Lower leg skin (tissue), 3 donors: ENCODE results near the gene METRNL.

Experiments used
- POLR2A ChIP-seq, 2 donors: fragments of 450-650 bp; IDR thresholded peaks; one replicate each; pipeline ENCODE4 v1.6.1; 2016 to 2017; ENCODE audit warnings: antibody characterized with exemption in 2 of 2, mild to moderate bottlenecking in 1 of 2, moderate library complexity in 1 of 2
- TF ChIP-seq, protein P1 (sequence below), 3 donors: fragments of 450-650 bp; IDR thresholded peaks; one replicate each; pipeline ENCODE4 v1.5.1; 2016; ENCODE audit warnings: antibody characterized with exemption in 3 of 3, mild to moderate bottlenecking in 3 of 3, moderate library complexity in 2 of 3

DNA sequence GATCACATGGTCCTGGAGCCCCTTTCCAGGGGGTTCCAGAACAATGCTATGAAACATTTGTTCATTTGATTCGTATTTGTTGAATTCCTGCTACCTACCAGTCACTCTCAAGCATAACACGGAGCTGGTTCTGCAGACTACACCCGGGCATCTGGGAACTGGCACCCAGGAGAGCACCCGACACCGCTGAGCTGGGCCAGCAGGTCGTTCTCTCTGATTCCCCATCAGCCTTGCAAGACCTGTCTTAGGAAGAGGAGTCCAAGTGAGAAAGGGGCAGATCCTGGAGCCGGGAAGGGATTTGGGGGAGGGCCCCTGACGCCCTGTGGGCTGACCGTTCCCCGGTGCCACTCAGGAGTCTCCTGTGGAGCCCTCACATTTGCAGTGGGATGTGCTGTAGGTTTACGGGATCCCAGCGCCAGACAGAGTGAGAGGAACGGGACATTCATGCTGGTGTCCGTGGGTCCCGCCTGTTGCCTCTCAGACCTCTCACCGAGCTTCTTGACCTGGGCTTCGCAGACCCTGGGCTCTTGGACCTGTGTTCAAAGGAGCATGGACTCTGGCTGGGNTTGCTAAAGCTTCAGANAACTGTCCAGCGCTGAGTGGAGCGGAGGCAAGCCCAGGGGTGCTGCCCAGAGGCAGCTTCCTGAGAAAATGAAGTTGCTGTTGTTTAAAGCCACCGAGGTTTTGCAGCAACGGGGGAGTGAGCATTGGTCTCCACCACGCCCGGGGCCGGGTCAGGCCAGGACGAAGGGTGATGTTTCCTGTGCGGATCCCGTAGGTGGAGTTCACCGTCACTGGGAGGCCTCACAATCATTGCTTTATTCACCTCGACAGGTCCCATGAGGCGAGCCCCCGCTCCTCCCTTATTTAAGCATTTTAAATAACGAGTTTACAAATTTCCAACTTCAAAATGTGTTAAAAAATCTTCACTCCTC is 49.2 kb downstream of the METRNL start:
- TF ChIP-seq, protein P1, sequence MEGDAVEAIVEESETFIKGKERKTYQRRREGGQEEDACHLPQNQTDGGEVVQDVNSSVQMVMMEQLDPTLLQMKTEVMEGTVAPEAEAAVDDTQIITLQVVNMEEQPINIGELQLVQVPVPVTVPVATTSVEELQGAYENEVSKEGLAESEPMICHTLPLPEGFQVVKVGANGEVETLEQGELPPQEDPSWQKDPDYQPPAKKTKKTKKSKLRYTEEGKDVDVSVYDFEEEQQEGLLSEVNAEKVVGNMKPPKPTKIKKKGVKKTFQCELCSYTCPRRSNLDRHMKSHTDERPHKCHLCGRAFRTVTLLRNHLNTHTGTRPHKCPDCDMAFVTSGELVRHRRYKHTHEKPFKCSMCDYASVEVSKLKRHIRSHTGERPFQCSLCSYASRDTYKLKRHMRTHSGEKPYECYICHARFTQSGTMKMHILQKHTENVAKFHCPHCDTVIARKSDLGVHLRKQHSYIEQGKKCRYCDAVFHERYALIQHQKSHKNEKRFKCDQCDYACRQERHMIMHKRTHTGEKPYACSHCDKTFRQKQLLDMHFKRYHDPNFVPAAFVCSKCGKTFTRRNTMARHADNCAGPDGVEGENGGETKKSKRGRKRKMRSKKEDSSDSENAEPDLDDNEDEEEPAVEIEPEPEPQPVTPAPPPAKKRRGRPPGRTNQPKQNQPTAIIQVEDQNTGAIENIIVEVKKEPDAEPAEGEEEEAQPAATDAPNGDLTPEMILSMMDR (IDR thresholded peaks at IDR 0.05), result no peak
- no peak for TF ChIP-seq POLR2A (IDR thresholded peaks at IDR 0.05)
